ENCODE results near the gene EHMT2. TPM values are rescaled to one million over a fixed set of nuclear protein-coding genes. Genes with fewer than 3 reads are reported as not detected.
"Not testable (repeated sequence)": the region's sequence is repeated elsewhere in the genome, so short reads cannot be mapped to it uniquely, and the experiment has no call there.

EHMT2 gene
- total RNA-seq, 1 donor from 2014 or later: 73.1 TPM

- intact Hi-C loops (cut with micrococcal nuclease): no loop called here
Measured at GRCh38 chr6:31915756-31916155, 18.3 kb upstream of the EHMT2 start.

GRCh38 chr6:31915351-31915750 is 17.9 kb upstream of the EHMT2 start:
- intact Hi-C loops (cut with micrococcal nuclease): no loop called here

GRCh38 chr6:31911826-31912585 is 14.5 kb upstream of the EHMT2 start:
- intact Hi-C loops (cut with micrococcal nuclease): no loop called here

- intact Hi-C loops (cut with micrococcal nuclease): not testable (repeated sequence)
Measured at GRCh38 chr6:31909298-31909697, 11.8 kb upstream of the EHMT2 start.

GRCh38 chr6:31908791-31909190 is 11.3 kb upstream of the EHMT2 start:
- intact Hi-C loops (cut with micrococcal nuclease): no loop called here

- intact Hi-C loops (cut with micrococcal nuclease): not testable (repeated sequence)
Measured at GRCh38 chr6:31908255-31908654, 10.8 kb upstream of the EHMT2 start.

- intact Hi-C loops (cut with micrococcal nuclease): no loop called here
Measured at GRCh38 chr6:31907158-31907813, 9.8 kb upstream of the EHMT2 start.

GRCh38 chr6:31906727-31907126 is 9.2 kb upstream of the EHMT2 start:
- intact Hi-C loops (cut with micrococcal nuclease): not testable (repeated sequence)

- intact Hi-C loops (cut with micrococcal nuclease): no loop called here
Measured at GRCh38 chr6:31906122-31906521, 8.6 kb upstream of the EHMT2 start.

GRCh38 chr6:31905041-31905440 is 7.5 kb upstream of the EHMT2 start:
- intact Hi-C loops (cut with micrococcal nuclease): no loop called here

- intact Hi-C loops (cut with micrococcal nuclease): no loop called here
Measured at GRCh38 chr6:31903957-31904356, 6.5 kb upstream of the EHMT2 start.

- intact Hi-C loops (cut with micrococcal nuclease): no loop called here
Measured at GRCh38 chr6:31901953-31902643, 4.6 kb upstream of the EHMT2 start, which contains the start of gene ZBTB12. Gene ZBTB12, minus strand, starts transcription at chr6:31902086. Its CDS starts 781 bp downstream, at chr6:31901305.

GRCh38 chr6:31901415-31901952 is 4.0 kb upstream of the EHMT2 start:
- intact Hi-C loops (cut with micrococcal nuclease): no loop called here

GRCh38 chr6:31900917-31901414 is 3.5 kb upstream of the EHMT2 start:
- intact Hi-C loops (cut with micrococcal nuclease): no loop called here

- intact Hi-C loops (cut with micrococcal nuclease): loop anchor here (2.0 kb wide), 1 partner anchor 65 kb away; no protein-coding TSS in a partner anchor
Measured at GRCh38 chr6:31899882-31900722, 2.6 kb upstream of the EHMT2 start.

- intact Hi-C loops (cut with micrococcal nuclease): loop anchor here (2.0 kb wide), 1 partner anchor 64 kb away; no protein-coding TSS in a partner anchor
Measured at GRCh38 chr6:31899215-31899614, 1.7 kb upstream of the EHMT2 start.

GRCh38 chr6:31898383-31899011 is 999 bp upstream of the EHMT2 start:
- intact Hi-C loops (cut with micrococcal nuclease): loop anchor here (1.0 to 2.0 kb wide), 2 partner anchors 35 to 64 kb away; no protein-coding TSS in a partner anchor

GRCh38 chr6:31896856-31897611 is 464 bp downstream of the EHMT2 start:
- intact Hi-C loops (cut with micrococcal nuclease): loop anchor here (1.0 to 2.0 kb wide), 2 partner anchors 62 to 194 kb away; partner anchors contain the start of genes ABHD16A and SKIC2

GRCh38 chr6:31896493-31896855 is 1.0 kb downstream of the EHMT2 start:
- intact Hi-C loops (cut with micrococcal nuclease): loop anchor here (2.0 kb wide), 1 partner anchor 194 kb away; the partner anchor contains the start of gene ABHD16A

Data from T-helper 2 cell treated with Interferon-gamma antibody and Interleukin-4, amounts not matched to agents 100 ng/mL and 5 ng/mL, for 36 hours (primary cell).